Measurements from ENCODE around the gene KCNJ18.
"Not testable (repeated sequence)": the region's sequence is repeated elsewhere in the genome, so short reads cannot be mapped to it uniquely, and the experiment has no call there.

The KCNJ18 gene

DNA sequence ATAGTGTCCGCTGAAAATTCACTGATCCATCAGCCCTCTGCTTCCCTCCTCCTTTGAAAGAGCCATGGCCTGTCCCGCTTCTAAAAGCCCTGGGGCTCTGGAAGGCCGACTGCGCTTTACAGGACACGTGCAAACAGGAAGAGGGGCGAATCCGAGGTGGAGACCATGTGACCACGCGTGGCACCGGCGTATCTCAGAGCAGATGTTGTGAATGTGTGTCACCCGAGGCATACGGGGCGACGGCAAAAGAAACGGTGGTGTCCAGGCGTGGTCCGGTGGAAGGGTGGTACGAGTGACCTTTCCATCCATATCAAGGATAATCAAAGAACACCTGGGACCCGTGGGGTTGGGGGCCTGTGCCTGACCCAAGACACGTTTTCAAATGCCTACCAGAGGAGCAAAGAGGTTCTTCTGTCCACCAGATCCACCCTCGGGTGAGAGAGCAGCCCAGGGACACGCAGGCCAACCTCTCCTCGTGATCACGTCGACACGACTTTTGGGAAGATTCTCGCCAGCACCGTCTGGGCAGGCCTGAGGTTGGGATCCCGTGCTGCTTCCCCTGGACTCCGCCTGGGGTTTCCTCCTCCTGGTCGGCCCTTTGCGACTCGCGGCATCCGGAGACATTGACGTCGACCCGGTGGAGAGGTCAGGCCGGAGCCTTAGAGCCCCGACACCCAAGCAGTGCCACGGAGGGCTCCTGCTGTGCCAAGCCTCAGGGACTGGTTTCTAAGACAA, 7.1 kb upstream of the KCNJ18 start:
- not testable (repeated sequence) for DNase-seq (ENCODE audit: low spot score)

GRCh38 chr17:21686165-21687015, 5.9 kb upstream of the KCNJ18 start:
- no peak for DNase-seq (ENCODE audit: low spot score)

- DNase-seq (ENCODE audit: low spot score), result no peak
These were observed 5.0 kb upstream of the KCNJ18 start for GRCh38 chr17:21687136-21687953.

DNA sequence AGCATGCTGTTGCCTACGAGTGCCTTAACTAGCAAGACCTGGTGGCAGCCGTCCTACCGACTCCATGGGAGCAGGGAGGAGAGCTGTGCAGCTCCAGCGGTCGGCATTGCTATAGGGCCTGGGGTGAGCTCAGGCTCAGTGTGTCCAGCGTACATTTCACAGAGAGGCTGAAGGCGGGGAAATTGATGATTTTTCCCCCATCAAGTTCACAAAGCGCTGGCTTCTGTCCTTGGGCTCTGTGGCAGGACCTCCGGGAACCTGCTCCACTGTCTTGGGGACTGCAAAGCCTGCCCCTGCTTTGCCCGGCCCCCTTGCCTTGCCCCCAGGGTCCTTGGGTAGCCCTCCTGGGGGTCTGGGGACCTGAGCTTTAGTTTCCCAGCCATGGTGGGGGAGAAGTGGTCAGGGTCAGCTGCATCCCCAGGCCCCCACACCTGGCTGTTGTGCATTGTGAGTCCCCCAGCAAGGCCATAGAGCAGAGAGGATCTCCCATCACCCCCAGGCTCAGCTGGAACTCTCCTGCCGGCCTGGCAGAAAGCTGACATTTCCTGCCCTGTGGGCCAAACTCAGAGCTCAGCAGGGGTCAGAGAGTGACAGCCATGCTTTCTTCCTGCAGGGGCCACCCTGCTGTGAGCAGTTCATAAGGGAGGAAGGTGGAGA, 3.9 kb upstream of the KCNJ18 start:
- DNase-seq (ENCODE audit: low spot score), result no peak

GRCh38 chr17:21689604-21690003, 2.7 kb upstream of the KCNJ18 start:
- no peak for DNase-seq (ENCODE audit: low spot score)

- DNase-seq (ENCODE audit: low spot score), result not testable (repeated sequence)
These were observed 1.5 kb upstream of the KCNJ18 start for GRCh38 chr17:21690811-21691210.

DNA sequence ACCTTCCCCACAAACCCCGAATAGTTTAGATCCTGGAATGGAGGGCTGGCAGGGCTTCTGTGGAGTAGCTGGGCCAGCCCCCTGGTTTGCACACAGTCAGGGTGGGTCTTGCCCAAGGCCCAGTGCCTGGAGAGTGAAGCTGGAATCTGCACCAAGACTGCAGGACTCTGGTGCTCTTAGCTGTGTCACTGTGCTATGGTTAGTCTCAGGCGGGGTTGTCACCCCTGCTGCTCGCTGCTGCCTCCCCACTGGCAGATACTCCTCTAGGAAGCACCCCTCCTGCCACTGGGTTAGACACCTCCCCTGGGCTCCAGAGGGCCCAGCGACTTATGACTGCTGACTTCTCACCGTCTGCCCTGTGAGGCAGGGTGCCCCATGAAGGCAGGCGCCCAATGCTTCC, 842 bp upstream of the KCNJ18 start:
- DNase-seq (ENCODE audit: low spot score), result not testable (repeated sequence)

- not testable (repeated sequence) for DNase-seq (ENCODE audit: low spot score)
These were observed 362 bp downstream of the KCNJ18 start for GRCh38 chr17:21692704-21693065.

- DNase-seq (ENCODE audit: low spot score), result not testable (repeated sequence)
These were observed 1.1 kb downstream of the KCNJ18 start for GRCh38 chr17:21693391-21693796.

GRCh38 chr17:21693937-21694336, 1.6 kb downstream of the KCNJ18 start:
- not testable (repeated sequence) for DNase-seq (ENCODE audit: low spot score)

DNA sequence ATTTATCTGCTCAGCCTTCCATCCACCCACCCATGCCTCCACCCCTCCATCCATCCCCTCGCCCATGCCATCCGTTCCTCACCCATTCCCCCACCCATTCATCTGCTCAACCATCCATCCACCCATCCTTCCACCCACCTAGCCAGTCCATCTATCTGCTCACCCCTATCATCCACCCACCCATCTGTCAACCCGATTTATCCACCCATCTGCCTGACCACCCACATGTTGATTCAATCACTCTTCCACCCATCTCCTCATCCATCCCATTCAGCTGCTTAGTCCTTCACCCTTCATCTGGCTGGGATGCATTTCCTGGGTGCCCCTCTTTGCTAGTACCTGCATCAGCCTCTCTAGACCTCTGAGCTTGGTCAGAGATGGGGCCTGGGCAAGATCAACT, 3.9 kb downstream of the KCNJ18 start:
- DNase-seq (ENCODE audit: low spot score), result not testable (repeated sequence)

GRCh38 chr17:21696842-21697507, 4.7 kb downstream of the KCNJ18 start:
- DNase-seq (ENCODE audit: low spot score), result not testable (repeated sequence)

DNA sequence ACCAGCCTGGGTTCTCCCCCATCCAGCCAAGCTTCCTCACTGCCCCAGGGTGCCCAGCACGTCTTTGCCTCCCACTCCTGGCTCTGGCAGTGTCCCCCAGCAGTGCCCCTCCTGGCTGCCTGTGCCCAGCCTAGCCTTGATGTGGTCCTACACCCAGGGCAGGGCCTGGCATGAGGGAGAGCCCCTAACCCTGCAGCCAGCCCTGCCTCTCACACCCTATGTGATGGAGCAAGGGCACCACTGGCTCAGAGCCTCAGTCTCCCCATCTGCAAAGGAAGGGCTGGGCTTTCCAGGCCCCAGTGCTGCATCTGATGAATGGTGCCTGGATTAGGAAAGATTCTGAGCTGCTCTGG, 5.2 kb downstream of the KCNJ18 start:
- not testable (repeated sequence) for DNase-seq (ENCODE audit: low spot score)

- DNase-seq (ENCODE audit: low spot score), result not testable (repeated sequence)
These were observed 6.2 kb downstream of the KCNJ18 start for GRCh38 chr17:21698437-21699075.

GRCh38 chr17:21699124-21699523, 6.8 kb downstream of the KCNJ18 start:
- DNase-seq (ENCODE audit: low spot score), result not testable (repeated sequence)

DNA sequence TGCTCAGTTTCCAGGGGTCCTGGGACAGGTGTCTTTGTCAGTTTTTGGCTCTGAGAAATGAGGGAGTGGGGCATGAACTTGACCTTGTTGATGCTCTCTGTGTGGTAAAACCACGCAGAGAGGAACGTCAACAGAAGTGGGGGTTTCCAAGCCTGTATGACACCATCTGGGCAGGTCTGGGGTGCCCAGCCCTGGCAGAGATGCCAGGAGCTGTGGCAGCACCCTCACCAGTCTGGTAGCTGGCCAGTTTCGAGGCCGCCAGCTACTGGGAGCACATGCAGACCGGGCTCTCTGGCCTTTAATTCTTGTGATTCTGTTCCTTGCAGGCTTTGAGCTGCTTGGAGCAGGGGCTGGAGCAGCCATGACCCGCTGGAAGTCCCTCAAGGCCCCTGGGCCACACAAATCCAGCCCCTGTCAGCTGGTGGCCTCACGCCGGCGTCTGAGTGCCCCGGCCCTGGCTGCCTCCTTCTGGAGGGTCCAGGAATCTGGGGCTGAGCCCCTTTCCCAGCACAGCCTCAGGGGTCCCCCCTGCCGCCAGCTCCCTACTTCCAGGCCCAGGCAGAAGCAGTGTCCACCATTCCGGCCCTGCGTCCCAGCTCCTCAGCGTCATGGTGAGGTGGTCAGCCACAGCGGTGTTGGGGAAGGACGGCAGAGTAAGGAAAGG, 7.4 kb downstream of the KCNJ18 start:
- not testable (repeated sequence) for DNase-seq (ENCODE audit: low spot score)

GRCh38 chr17:21701090-21701489, 8.8 kb downstream of the KCNJ18 start:
- DNase-seq (ENCODE audit: low spot score), result not testable (repeated sequence)

GRCh38 chr17:21702029-21702428, 9.7 kb downstream of the KCNJ18 start:
- DNase-seq (ENCODE audit: low spot score), result not testable (repeated sequence)

DNA sequence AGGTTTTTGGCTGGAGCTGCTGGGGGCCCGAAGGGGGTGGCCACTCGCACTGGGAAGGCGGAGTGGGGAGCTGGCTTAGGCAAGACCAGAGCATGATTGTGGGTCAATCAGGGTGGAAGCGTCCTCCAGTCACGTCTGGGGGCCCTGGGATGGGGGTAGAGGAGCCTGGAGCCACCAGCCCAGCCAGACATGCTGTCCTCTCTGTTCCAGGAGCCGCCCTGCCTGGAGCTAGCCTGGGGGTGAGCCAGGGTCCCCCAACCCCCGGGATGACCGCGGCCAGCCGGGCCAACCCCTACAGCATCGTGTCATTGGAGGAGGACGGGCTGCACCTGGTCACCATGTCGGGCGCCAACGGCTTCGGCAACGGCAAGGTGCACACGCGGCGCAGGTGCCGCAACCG, 10.2 kb downstream of the KCNJ18 start:
- DNase-seq (ENCODE audit: low spot score), result not testable (repeated sequence)

GRCh38 chr17:21702940-21703640, 10.8 kb downstream of the KCNJ18 start:
- DNase-seq (ENCODE audit: low spot score), result not testable (repeated sequence)

All from SW480 (cell line).